ENCODE data around the gene ZIM2.

- TF ChIP-seq POLR2A (IDR thresholded peaks at IDR 0.05) (no peak), POLR2AphosphoS5 (IDR thresholded peaks at IDR 0.05; ENCODE audit: insufficient read depth in 1 of 2, low read depth in 1 of 2) (no peak)
- TF ChIP-seq, protein P1, sequence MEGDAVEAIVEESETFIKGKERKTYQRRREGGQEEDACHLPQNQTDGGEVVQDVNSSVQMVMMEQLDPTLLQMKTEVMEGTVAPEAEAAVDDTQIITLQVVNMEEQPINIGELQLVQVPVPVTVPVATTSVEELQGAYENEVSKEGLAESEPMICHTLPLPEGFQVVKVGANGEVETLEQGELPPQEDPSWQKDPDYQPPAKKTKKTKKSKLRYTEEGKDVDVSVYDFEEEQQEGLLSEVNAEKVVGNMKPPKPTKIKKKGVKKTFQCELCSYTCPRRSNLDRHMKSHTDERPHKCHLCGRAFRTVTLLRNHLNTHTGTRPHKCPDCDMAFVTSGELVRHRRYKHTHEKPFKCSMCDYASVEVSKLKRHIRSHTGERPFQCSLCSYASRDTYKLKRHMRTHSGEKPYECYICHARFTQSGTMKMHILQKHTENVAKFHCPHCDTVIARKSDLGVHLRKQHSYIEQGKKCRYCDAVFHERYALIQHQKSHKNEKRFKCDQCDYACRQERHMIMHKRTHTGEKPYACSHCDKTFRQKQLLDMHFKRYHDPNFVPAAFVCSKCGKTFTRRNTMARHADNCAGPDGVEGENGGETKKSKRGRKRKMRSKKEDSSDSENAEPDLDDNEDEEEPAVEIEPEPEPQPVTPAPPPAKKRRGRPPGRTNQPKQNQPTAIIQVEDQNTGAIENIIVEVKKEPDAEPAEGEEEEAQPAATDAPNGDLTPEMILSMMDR (IDR thresholded peaks at IDR 0.05): no peak
Measured at GRCh38 chr19:56834564-56835375, 5.8 kb downstream of the ZIM2 start.

Measured in vagina (tissue), 2 donors.